HepG2 (cell line): ENCODE measurements around the gene PLOD2. TPM values are rescaled to one million over a fixed set of nuclear protein-coding genes. Genes with fewer than 3 reads are reported as not detected.

Experiments used
- FOXA3 ChIP-seq: IDR thresholded peaks from 2 replicates; pipeline ENCODE4 v1.6.1; 2016; ENCODE audit warnings: missing genetic modification reagents, missing compliant biosample characterization
- HOXA5 ChIP-seq: sonication (generic); formaldehyde crosslinking; IDR thresholded peaks from 2 replicates; pipeline ENCODE4 v1.4.0; 2020; ENCODE audit warnings: missing genetic modification reagents
- KLF6 ChIP-seq: IDR thresholded peaks from 2 replicates; pipeline ENCODE4 v1.8.0; 2016; ENCODE audit warnings: missing biosample characterization, missing genetic modification reagents
- MED13 ChIP-seq: sonication (generic); formaldehyde crosslinking; IDR thresholded peaks from 2 replicates; pipeline ENCODE4 v1.5.0; 2020; ENCODE audit warnings: missing genetic modification reagents
- NCOA2 ChIP-seq: sonication (generic); formaldehyde crosslinking; IDR thresholded peaks from 2 replicates; pipeline ENCODE4 v1.8.0; 2022; ENCODE audit warnings: inconsistent platforms
- SMYD3 ChIP-seq: sonication (generic); formaldehyde crosslinking; IDR thresholded peaks from 2 replicates; pipeline ENCODE4 v1.8.1; 2023; ENCODE audit warnings: mild to moderate bottlenecking, missing genetic modification reagents
- YEATS4 ChIP-seq: sonication (generic); formaldehyde crosslinking; IDR thresholded peaks from 2 replicates; pipeline ENCODE4 v1.4.0; 2020; ENCODE audit warnings: missing genetic modification reagents, borderline replicate concordance
- ZNF121 ChIP-seq: sonication (generic); formaldehyde crosslinking; IDR thresholded peaks from 2 replicates; pipeline ENCODE4 v1.5.0; 2020; ENCODE audit warnings: mild to moderate bottlenecking, missing genetic modification reagents
- ZNF547 ChIP-seq: sonication (generic); formaldehyde crosslinking; IDR thresholded peaks from 2 replicates; pipeline ENCODE4 v1.5.1; 2020; ENCODE audit warnings: mild to moderate bottlenecking, missing genetic modification reagents
- ZNF563 ChIP-seq: sonication (generic); formaldehyde crosslinking; IDR thresholded peaks from 2 replicates; pipeline ENCODE4 v1.8.0; 2022; ENCODE audit warnings: mild to moderate bottlenecking, moderate library complexity, missing genetic modification reagents
- ZNF841 ChIP-seq: sonication (generic); formaldehyde crosslinking; IDR thresholded peaks from 2 replicates; pipeline ENCODE4 v1.8.1; 2023; ENCODE audit warnings: missing genetic modification reagents, borderline replicate concordance
- polyA plus RNA-seq, 8 experiments: library from polyadenylated mRNA; depleted of rRNA in 3 of 8; stranded (reverse) in 7 of 8; unstranded in 1 of 8; fragments of >200 nt; fragmentation: Illumina TruSeq in 4 of 8; extraction: Trizol in 4 of 8; gene quantifications; 2 replicates each; pipeline versions ENCODE4 v1.2.1 to v1.2.3, GENCODE V29; 2011 to 2016; ENCODE audit warnings: low read depth in 4 of 8, missing spikeins in 1 of 8, mixed read lengths in 1 of 8; ENCODE audit not compliant: insufficient read depth in 1 of 8
- total RNA-seq, 5 experiments: library from RNA; depleted of rRNA; stranded (reverse); fragments of >200 nt; fragmentation: Illumina TruSeq; extraction: Trizol; gene quantifications; 2 replicates each; pipeline ENCODE4 v1.2.3, GENCODE V29; 2016; ENCODE audit warnings: low read depth in 1 of 5
- TF ChIP-seq, protein P1 (sequence below): sonication (generic); formaldehyde crosslinking; IDR thresholded peaks from 2 replicates; pipeline ENCODE4 v1.5.0; 2020; ENCODE audit warnings: mild to moderate bottlenecking, missing genetic modification reagents
- TF ChIP-seq, protein P2 (sequence below): sonication (generic); formaldehyde crosslinking; IDR thresholded peaks from 2 replicates; pipeline ENCODE4 v1.8.0; 2022; ENCODE audit warnings: missing genetic modification reagents, low read depth, mild to moderate bottlenecking, borderline replicate concordance
- TF ChIP-seq, protein P3 (sequence below): sonication (generic); formaldehyde crosslinking; IDR thresholded peaks from 2 replicates; pipeline ENCODE4 v1.4.0; 2020; ENCODE audit warnings: mild to moderate bottlenecking, missing genetic modification reagents, borderline replicate concordance
- TF ChIP-seq, protein P4 (sequence below): sonication (generic); formaldehyde crosslinking; IDR thresholded peaks from 2 replicates; pipeline ENCODE4 v1.5.0; 2020; ENCODE audit warnings: missing genetic modification reagents
- TF ChIP-seq, protein P5 (sequence below): sonication (generic); formaldehyde crosslinking; conservative IDR thresholded peaks from 2 replicates; pipeline ENCODE4 v1.8.1; 2023; ENCODE audit warnings: missing genetic modification reagents

Gene PLOD2
- total and polyA plus RNA-seq, 2 of the 13 experiments (the other 11 are each of a cell fraction or from before 2014, with no cell fraction given) = 107 to 161 TPM

DNA sequence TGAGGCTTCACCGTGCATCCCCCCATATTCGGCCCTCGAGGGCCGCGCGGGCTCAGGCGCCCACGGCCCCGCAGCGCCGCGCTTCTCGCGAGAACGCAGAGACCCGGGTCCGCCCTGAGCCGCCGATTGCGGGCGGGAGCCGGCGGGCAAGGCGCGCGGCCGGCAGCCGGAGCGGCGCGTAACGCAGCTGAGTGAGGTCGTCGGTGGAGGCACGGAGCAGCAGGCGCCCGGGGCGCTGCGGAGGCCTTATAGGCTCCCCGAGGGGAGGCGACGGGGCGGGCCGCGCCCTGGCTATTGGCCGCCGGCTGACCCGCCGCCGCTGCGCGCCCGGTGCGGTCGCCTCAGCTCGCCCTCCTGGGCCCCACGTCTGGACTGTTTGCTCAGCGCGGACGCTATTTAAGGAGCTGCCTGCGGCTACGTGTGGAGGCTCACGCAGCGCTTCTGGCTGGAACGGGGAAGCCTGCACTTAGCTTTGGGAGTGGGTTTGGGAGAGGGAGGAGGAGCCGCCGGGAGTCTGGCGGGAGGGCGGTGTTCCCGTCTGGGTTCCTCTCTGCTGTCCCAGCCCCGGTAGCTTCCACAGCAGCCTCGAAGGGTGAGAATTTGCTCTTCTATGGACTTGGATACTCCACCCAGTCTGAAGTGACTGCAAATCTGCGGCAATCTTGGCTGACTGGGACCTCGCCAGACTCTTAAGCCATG, at the start of gene PLOD2 (continued):
- TF ChIP-seq, protein P1, sequence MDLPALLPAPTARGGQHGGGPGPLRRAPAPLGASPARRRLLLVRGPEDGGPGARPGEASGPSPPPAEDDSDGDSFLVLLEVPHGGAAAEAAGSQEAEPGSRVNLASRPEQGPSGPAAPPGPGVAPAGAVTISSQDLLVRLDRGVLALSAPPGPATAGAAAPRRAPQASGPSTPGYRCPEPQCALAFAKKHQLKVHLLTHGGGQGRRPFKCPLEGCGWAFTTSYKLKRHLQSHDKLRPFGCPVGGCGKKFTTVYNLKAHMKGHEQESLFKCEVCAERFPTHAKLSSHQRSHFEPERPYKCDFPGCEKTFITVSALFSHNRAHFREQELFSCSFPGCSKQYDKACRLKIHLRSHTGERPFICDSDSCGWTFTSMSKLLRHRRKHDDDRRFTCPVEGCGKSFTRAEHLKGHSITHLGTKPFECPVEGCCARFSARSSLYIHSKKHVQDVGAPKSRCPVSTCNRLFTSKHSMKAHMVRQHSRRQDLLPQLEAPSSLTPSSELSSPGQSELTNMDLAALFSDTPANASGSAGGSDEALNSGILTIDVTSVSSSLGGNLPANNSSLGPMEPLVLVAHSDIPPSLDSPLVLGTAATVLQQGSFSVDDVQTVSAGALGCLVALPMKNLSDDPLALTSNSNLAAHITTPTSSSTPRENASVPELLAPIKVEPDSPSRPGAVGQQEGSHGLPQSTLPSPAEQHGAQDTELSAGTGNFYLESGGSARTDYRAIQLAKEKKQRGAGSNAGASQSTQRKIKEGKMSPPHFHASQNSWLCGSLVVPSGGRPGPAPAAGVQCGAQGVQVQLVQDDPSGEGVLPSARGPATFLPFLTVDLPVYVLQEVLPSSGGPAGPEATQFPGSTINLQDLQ (CRISPR knock-in tag) = peak; percentile 55; the same call in 1 of the 2 replicates
- TF ChIP-seq NCOA2 (CRISPR knock-in tag) = peak; percentile 59
- TF ChIP-seq ZNF841 (CRISPR knock-in tag) = no peak; the same call in 1 of the 2 replicates
- TF ChIP-seq, protein P2, sequence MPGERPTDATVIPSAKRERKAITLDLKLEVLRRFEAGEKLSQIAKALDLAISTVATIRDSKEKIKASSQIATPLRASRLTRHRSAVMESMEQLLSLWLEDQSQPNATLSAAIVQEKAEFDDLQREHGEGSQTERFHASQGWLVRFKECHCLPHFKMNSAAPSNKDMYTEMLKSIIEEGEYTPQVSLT (CRISPR knock-in tag) = no peak
- TF ChIP-seq SMYD3 (CRISPR knock-in tag) = peak; percentile 77; the same call in 1 of the 2 replicates
- TF ChIP-seq, protein P3, sequence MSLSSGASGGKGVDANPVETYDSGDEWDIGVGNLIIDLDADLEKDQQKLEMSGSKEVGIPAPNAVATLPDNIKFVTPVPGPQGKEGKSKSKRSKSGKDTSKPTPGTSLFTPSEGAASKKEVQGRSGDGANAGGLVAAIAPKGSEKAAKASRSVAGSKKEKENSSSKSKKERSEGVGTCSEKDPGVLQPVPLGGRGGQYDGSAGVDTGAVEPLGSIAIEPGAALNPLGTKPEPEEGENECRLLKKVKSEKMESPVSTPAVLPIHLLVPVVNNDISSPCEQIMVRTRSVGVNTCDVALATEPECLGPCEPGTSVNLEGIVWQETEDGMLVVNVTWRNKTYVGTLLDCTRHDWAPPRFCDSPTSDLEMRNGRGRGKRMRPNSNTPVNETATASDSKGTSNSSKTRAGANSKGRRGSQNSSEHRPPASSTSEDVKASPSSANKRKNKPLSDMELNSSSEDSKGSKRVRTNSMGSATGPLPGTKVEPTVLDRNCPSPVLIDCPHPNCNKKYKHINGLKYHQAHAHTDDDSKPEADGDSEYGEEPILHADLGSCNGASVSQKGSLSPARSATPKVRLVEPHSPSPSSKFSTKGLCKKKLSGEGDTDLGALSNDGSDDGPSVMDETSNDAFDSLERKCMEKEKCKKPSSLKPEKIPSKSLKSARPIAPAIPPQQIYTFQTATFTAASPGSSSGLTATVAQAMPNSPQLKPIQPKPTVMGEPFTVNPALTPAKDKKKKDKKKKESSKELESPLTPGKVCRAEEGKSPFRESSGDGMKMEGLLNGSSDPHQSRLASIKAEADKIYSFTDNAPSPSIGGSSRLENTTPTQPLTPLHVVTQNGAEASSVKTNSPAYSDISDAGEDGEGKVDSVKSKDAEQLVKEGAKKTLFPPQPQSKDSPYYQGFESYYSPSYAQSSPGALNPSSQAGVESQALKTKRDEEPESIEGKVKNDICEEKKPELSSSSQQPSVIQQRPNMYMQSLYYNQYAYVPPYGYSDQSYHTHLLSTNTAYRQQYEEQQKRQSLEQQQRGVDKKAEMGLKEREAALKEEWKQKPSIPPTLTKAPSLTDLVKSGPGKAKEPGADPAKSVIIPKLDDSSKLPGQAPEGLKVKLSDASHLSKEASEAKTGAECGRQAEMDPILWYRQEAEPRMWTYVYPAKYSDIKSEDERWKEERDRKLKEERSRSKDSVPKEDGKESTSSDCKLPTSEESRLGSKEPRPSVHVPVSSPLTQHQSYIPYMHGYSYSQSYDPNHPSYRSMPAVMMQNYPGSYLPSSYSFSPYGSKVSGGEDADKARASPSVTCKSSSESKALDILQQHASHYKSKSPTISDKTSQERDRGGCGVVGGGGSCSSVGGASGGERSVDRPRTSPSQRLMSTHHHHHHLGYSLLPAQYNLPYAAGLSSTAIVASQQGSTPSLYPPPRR (CRISPR knock-in tag) = peak; percentile 59; the same call in 1 of the 2 replicates
- peak; percentile 89 for TF ChIP-seq FOXA3 (CRISPR knock-in tag)
- 0 out of 2 replicates have a peak, but pooled peaks have one; percentile 53 for TF ChIP-seq ZNF547 (CRISPR knock-in tag)
- peak; percentile 65; the same call in 1 of the 2 replicates for TF ChIP-seq MED13
- TF ChIP-seq KLF6 = peak; percentile 82; the same call in 1 of the 2 replicates
- TF ChIP-seq, protein P4, sequence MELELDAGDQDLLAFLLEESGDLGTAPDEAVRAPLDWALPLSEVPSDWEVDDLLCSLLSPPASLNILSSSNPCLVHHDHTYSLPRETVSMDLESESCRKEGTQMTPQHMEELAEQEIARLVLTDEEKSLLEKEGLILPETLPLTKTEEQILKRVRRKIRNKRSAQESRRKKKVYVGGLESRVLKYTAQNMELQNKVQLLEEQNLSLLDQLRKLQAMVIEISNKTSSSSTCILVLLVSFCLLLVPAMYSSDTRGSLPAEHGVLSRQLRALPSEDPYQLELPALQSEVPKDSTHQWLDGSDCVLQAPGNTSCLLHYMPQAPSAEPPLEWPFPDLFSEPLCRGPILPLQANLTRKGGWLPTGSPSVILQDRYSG (CRISPR knock-in tag) = no peak
- TF ChIP-seq HOXA5 (CRISPR knock-in tag) = peak; percentile 38
- TF ChIP-seq, protein P5, sequence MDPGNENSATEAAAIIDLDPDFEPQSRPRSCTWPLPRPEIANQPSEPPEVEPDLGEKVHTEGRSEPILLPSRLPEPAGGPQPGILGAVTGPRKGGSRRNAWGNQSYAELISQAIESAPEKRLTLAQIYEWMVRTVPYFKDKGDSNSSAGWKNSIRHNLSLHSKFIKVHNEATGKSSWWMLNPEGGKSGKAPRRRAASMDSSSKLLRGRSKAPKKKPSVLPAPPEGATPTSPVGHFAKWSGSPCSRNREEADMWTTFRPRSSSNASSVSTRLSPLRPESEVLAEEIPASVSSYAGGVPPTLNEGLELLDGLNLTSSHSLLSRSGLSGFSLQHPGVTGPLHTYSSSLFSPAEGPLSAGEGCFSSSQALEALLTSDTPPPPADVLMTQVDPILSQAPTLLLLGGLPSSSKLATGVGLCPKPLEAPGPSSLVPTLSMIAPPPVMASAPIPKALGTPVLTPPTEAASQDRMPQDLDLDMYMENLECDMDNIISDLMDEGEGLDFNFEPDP (CRISPR knock-in tag) = 0 out of 2 replicates have a peak, but pooled peaks have one; percentile 81
- TF ChIP-seq ZNF563 (CRISPR knock-in tag) = peak; percentile 72
- 0 out of 2 replicates have a peak, but pooled peaks have one; percentile 7 for TF ChIP-seq ZNF121
- TF ChIP-seq YEATS4 = peak; percentile 92
